B cell (primary cell): ENCODE results near the gene PPP1R10. TPM values are rescaled to one million over a fixed set of nuclear protein-coding genes. Genes with fewer than 3 reads are reported as not detected.

Source experiments
- ATAC-seq: fragments of 200-7000 bp; cut with Tn5 transposase; one replicate; pipeline ENCODE4 v1.10.0; 2021; ENCODE audit warnings: low read depth, mild to moderate bottlenecking, moderate number of reproducible peaks, moderate library complexity
- CTCF ChIA-PET: fragments of 350-600 bp; sonication (Branson Sonifier 250); formaldehyde crosslinking; loops from one replicate; lab custom pipeline; 2021; ENCODE audit warnings: antibody characterized with exemption, inconsistent platforms; lab: Charles Lee
- POLR2A ChIA-PET: fragments of 350-600 bp; sonication (Branson Sonifier 250); formaldehyde crosslinking; loops from one replicate; lab custom pipeline; 2021; ENCODE audit warnings: antibody characterized with exemption; lab: Charles Lee
- DNase-seq: peaks from one replicate; pipeline ENCODE4 v3.0.0; 2013
- H2AFZ ChIP-seq: 2 replicates; pipeline ENCODE4 v1.6.1; 2012; ENCODE audit warnings: mild to moderate bottlenecking, low read depth, low read length; ENCODE audit not compliant: insufficient read depth, poor library complexity, severe bottlenecking
- H3K27ac ChIP-seq, 2 donors: 1 replicate in 1 of 2; 2 replicates in 1 of 2; pipeline ENCODE4 v1.5.1; 2012 to 2013; ENCODE audit warnings: low read length in 2 of 2, mild to moderate bottlenecking in 2 of 2, moderate library complexity in 1 of 2
- H3K27me3 ChIP-seq, 4 experiments: fragments of 200-600 bp in 1 of 4; sonication (generic) in 1 of 4; replicated peaks in 1 of 4; 1 replicate in 2 of 4; 2 replicates in 2 of 4; pipeline versions ENCODE4 v1.6.1 to v1.7.0; 2013 to 2016; ENCODE audit warnings: low read length in 3 of 4, mild to moderate bottlenecking in 2 of 4, mixed read lengths in 1 of 4, moderate library complexity in 1 of 4; ENCODE audit not compliant: insufficient read depth in 4 of 4, control insufficient read depth in 3 of 4; ENCODE audit errors: control extremely low read depth in 1 of 4
- H3K36me3 ChIP-seq, 2 experiments: replicated peaks in 1 of 2; 1 replicate in 1 of 2; 2 replicates in 1 of 2; pipeline versions ENCODE4 v1.6.1 to v1.7.1; 2013; ENCODE audit warnings: low read length in 1 of 2; ENCODE audit not compliant: insufficient read depth in 2 of 2, control insufficient read depth in 1 of 2; ENCODE audit errors: control extremely low read depth in 1 of 2, extremely low read depth in 1 of 2
- H3K4me1 ChIP-seq, 2 donors: fragments of 200-600 bp in 1 of 2; sonication (generic) in 1 of 2; 1 replicate in 1 of 2; 2 replicates in 1 of 2; pipeline versions ENCODE4 v1.5.1 to v1.6.1; 2013 to 2017; ENCODE audit warnings: low read length in 2 of 2; ENCODE audit not compliant: control insufficient read depth in 2 of 2, insufficient read depth in 2 of 2
- H3K4me2 ChIP-seq: replicated peaks from 2 replicates; pipeline ENCODE3; 2012; ENCODE audit warnings: mild to moderate bottlenecking, low read depth, low read length; ENCODE audit not compliant: poor library complexity, severe bottlenecking
- H3K4me3 ChIP-seq, 5 experiments: fragments of 200-600 bp in 1 of 5; sonication (generic) in 1 of 5; 1 replicate in 3 of 5; 2 replicates in 2 of 5; pipeline versions ENCODE4 v1.5.1 to v1.7.0; 2011 to 2016; ENCODE audit warnings: low read length in 4 of 5, mild to moderate bottlenecking in 4 of 5, low read depth in 2 of 5, control low read depth in 1 of 5, moderate library complexity in 1 of 5; ENCODE audit not compliant: insufficient read depth in 1 of 5; ENCODE audit errors: control extremely low read depth in 1 of 5, extremely low read depth in 1 of 5
- H3K79me2 ChIP-seq: fragments of 200-600 bp; sonication (generic); one replicate; pipeline ENCODE4 v1.6.0; 2016; ENCODE audit warnings: low read length; ENCODE audit not compliant: control insufficient read depth, insufficient read depth
- H3K9ac ChIP-seq: fragments of 200-600 bp; sonication (generic); 2 replicates; pipeline ENCODE4 v1.6.1; 2017; ENCODE audit warnings: mild to moderate bottlenecking, low read length, moderate library complexity
- H3K9me3 ChIP-seq, 3 donors: one replicate each; pipeline versions ENCODE4 v1.6.1 to v1.7.1; 2013; ENCODE audit warnings: low read length in 2 of 3; ENCODE audit not compliant: control insufficient read depth in 2 of 3, insufficient read depth in 1 of 3; ENCODE audit errors: control extremely low read depth in 1 of 3
- H4K20me1 ChIP-seq: 2 replicates; pipeline ENCODE4 v1.6.0; 2012; ENCODE audit warnings: mild to moderate bottlenecking, low read length; ENCODE audit not compliant: insufficient read depth, control insufficient read depth, poor library complexity, severe bottlenecking
- H3K27ac Mint-ChIP-seq: one replicate; pipeline ENCODE4 v1.8.0; 2021; ENCODE audit warnings: mixed read lengths
- H3K27me3 Mint-ChIP-seq: one replicate; pipeline ENCODE4 v1.8.0; 2021; ENCODE audit warnings: mixed read lengths
- H3K4me1 Mint-ChIP-seq: one replicate; pipeline ENCODE4 v1.8.0; 2021; ENCODE audit warnings: mixed read lengths
- H3K4me3 Mint-ChIP-seq: one replicate; pipeline ENCODE4 v1.8.0; 2021; ENCODE audit warnings: mixed read lengths
- H3K9me3 Mint-ChIP-seq: one replicate; pipeline ENCODE4 v1.8.0; 2022; ENCODE audit warnings: mixed read lengths; ENCODE audit not compliant: insufficient read depth
- CTCF ChIP-seq: fragments of 200-600 bp; IDR thresholded peaks from one replicate; pipeline ENCODE4 v1.8.0; 2022; ENCODE audit warnings: antibody characterized with exemption, mild to moderate bottlenecking
- EZH2 ChIP-seq: IDR thresholded peaks from 2 replicates; pipeline ENCODE4 v1.6.1; 2012; ENCODE audit warnings: borderline replicate concordance, low read depth, mild to moderate bottlenecking, moderate library complexity, low read length; ENCODE audit not compliant: insufficient read depth, poor library complexity, severe bottlenecking
- WGBS: methylation state at CpG from one replicate; pipeline ENCODE4 v1.1.5; 2013; ENCODE audit warnings: missing lambda C conversion rate; ENCODE audit not compliant: insufficient coverage; 5-methylcytosine and 5-hydroxymethylcytosine counted together
- intact Hi-C: fragments of 100-400 bp; cut with micrococcal nuclease; formaldehyde crosslinking; loops from one replicate; pipeline ENCODE4 v1.10.0; 2022
- polyA plus RNA-seq: library from polyadenylated mRNA; depleted of rRNA; stranded (reverse); fragments of >200 nt; gene quantifications from 2 replicates; pipeline ENCODE4 v1.2.3, GENCODE V29; 2012
- total RNA-seq, 2 donors: library from RNA; stranded (reverse); fragments of 120-200 nt in 1 of 2; gene quantifications; 1 replicate in 1 of 2; 2 replicates in 1 of 2; pipeline versions ENCODE4 v1.2.3 to v1.2.4, GENCODE V29; 2013 to 2022

Gene PPP1R10
- total and polyA plus RNA-seq, 2 donors (not counting 1 experiment from before 2014, with no cell fraction given): 40.7 to 177 TPM

- peaks cover 0 to 6% of the 10 kb centered on the region in 2 donors for H3K4me1 ChIP-seq
- WGBS: 97% methylated on average over 25 of the region's 39 CpGs
- H3K4me2 ChIP-seq: no peak overlapping the region
- ATAC-seq (no peak), DNase-seq (no peak)
- intact Hi-C loops: no loop called here
- Mint-ChIP-seq H3K9me3 (no peaks in the 10 kb centered on the region), H3K4me3 (no peak overlapping the region), H3K27ac (no peak overlapping the region), H3K4me1 (peaks cover 10% of the 10 kb centered on the region), H3K27me3 (no peaks in the 10 kb centered on the region)
- ChIA-PET POLR2A (interaction anchor here (1.1 kb wide), 1 partner anchor 13 kb away, joined by 5 read pairs; no protein-coding TSS in a partner anchor), CTCF (interaction anchor here (1.0 to 12.2 kb wide), 5 partner anchors 10 to 129 kb away, joined by 3 to 295 read pairs (median 7); no protein-coding TSS in a partner anchor)
- peaks cover 43% of the 10 kb centered on the region for H4K20me1 ChIP-seq
- no peak overlapping the region for H3K27ac ChIP-seq
- H3K4me3 ChIP-seq: no peak overlapping the region
- TF ChIP-seq CTCF (no peak), EZH2 (no peak)
- H3K79me2 ChIP-seq: peaks cover 19% of the 10 kb centered on the region
- no peaks in the 10 kb centered on the region for H3K27me3 ChIP-seq
- peaks cover 6 to 67% of the 10 kb centered on the region in 2 experiments for H3K36me3 ChIP-seq
- H3K9me3 ChIP-seq: no peaks in the 10 kb centered on the region
- no peak overlapping the region for H3K9ac ChIP-seq
- H2AFZ ChIP-seq: no peak overlapping the region
These were observed 15.0 kb downstream of the PPP1R10 start for GRCh38 chr6:30601815-30602641.

GRCh38 chr6:30601436-30601814 is 15.6 kb downstream of the PPP1R10 start:
- TF ChIP-seq CTCF (no peak), EZH2 (no peak)
- H3K27me3 Mint-ChIP-seq: no peaks in the 10 kb centered on the region
- H3K4me2 ChIP-seq: no peak overlapping the region
- H3K9ac ChIP-seq: no peak overlapping the region
- ChIA-PET CTCF (interaction anchor here (1.0 to 12.2 kb wide), 5 partner anchors 10 to 129 kb away, joined by 3 to 295 read pairs (median 7); no protein-coding TSS in a partner anchor), POLR2A (interaction anchor here (1.1 kb wide), 1 partner anchor 13 kb away, joined by 5 read pairs; no protein-coding TSS in a partner anchor)
- 63% methylated on average over 3 of the region's 6 CpGs for WGBS
- H3K27ac ChIP-seq: no peak overlapping the region
- no peak overlapping the region for H3K27ac Mint-ChIP-seq
- H3K79me2 ChIP-seq: peaks cover 14% of the 10 kb centered on the region
- intact Hi-C loops: no loop called here
- H3K4me1 ChIP-seq: peaks cover 0 to 6% of the 10 kb centered on the region in 2 donors
- H3K36me3 ChIP-seq: peaks cover 6 to 61% of the 10 kb centered on the region in 2 experiments
- peaks cover 40% of the 10 kb centered on the region for H4K20me1 ChIP-seq
- H3K9me3 Mint-ChIP-seq: no peaks in the 10 kb centered on the region
- H3K27me3 ChIP-seq: no peaks in the 10 kb centered on the region
- ATAC-seq: no peak
- no peak overlapping the region for H3K4me3 Mint-ChIP-seq
- H2AFZ ChIP-seq: no peak overlapping the region
- no peak for DNase-seq
- H3K4me1 Mint-ChIP-seq: peaks cover 7% of the 10 kb centered on the region
- H3K9me3 ChIP-seq: no peaks in the 10 kb centered on the region
- no peak overlapping the region for H3K4me3 ChIP-seq
